ENCODE data around the gene RAC3.

RAC3 gene

DNA sequence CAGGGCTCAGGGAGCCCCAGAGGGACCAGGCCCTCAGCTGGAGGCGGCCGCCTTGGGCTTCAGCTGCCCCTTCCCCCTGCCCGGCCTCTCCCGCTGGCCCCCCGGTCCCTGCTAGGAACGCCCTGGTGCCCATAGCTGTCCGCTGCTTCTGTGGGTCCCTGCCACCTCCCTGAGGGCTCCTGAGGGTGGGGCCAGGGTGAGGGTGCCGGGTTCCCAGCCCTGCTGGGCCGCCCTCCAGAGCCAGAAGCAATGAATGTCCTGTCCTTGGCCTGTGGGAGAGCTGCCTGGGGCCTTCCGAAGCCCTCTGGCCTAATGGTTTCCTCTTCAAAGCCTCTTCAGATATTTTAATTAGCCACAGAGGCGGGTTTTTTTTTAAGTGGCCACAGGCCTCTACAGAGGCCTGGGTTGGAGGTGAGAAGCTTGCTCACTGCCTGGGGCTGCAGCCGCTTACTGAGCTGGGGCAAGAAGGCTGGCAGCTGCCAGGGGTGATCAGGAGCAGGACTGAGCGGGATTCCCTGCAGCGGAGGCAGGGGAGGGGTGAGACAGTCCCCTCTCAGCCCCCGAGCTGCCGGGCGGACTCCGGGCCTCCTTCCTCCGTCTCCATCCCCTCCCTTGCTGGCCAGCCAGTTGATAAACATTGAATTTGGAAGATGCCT is 18.7 kb upstream of the RAC3 start:
- DNase-seq (ENCODE audit: low read depth), result no peak

- no peak for DNase-seq (ENCODE audit: low read depth)
These were observed 18.1 kb upstream of the RAC3 start for GRCh38 chr17:82013341-82013740.

DNA sequence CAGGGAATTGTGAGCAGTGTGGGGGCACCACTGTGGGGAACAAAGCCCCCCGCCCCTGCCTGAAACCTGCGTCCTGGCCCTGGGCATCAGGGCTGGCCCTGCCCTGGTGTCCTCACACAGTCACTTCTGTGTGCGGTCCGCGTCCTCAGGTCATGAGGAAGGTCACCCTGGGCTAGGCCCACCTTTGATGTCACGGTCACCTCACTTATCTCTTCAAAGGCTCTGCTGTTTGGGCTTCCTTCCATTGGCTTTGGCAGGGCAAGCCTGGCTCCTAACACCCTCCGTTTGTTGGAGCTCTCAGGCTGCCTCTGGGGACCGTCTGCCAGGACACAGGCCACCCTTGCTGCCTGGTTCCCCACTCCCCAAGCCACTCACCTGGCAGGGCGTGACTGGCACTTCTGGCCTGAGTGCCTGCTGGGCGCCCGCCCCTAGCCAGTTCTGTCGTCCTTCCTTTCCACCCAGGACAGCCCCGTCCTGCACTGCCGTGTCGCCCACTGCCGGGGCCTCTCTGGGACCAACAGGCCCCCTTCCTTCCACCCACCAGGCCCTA is 17.6 kb upstream of the RAC3 start:
- DNase-seq (ENCODE audit: low read depth), result no peak

- no peak for DNase-seq (ENCODE audit: low read depth)
These were observed 17.0 kb upstream of the RAC3 start for GRCh38 chr17:82014432-82014831.

- no peak for DNase-seq (ENCODE audit: low read depth)
These were observed 16.5 kb upstream of the RAC3 start for GRCh38 chr17:82014971-82015310.

DNA sequence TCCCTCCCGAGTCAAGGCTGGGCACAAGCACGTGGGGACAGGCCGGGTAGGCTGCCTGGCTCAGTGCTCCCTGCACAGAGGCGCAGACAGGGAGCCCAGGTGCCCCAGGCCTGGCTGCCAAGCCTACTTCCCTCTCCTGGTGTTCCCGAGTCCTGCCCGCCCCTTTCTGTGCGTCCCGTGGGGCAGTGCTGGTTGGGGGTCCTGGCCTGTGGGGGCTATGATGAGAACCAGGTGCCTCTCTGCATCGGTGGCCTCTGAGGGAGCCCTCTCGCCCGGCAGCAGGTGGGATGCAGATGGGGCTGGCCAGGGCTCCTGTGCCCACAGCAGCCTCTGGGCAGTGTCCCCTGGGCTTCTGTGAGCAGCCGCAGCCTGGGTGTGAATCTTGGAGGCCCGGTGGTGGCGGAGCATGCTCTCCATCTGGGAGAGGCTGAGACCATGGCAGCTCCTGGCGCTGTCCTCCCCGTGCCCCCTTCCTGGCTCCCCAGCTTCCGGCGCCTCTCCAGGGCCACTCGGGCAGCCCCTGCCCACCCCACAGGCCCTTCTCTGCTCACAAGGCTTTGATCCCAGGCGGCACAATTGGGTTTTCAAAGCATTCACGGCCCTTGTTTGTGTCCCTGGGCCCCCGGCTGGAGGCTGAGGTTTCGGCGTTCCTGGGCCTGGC is 16.0 kb upstream of the RAC3 start:
- no peak for DNase-seq (ENCODE audit: low read depth)

DNA sequence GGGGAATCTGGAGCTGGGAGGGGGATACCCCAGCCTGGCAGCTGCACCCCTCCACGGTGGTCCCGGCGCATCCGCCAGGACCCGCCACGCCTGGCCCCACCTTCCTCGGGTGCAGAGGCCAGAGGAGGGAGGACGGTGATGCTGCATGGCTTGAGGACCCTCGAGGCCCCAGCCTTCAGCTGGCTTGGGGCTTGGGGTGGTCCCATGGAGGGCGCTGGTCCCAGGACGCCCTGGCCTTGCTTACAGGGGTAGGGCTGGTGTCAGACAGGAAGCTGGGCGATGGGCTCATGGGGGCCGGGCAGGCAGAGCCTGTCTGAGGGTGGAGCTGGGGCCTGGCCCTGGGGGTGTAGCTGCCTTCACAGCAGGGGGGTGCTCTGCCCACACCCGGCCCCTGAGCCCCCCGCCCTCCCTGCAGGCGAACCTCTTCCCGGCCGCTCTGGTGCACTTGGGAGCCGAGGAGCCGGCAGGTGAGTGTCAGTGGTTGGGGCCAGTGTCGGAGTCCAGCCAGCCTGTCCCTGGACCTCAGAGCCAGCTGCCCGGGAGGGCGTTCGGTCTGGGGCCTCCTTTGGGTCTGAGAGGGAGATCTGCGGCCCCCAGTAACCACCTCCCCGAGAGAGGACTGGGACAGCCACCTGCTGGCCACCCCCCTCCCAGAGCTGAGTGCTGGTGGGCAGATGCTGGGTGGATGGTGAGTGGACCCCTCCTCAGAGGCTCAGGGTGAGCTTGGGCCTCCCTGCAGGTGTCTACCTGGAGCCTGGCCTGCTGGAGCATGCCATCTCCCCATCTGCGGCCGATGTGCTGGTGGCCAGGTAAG is 15.2 kb upstream of the RAC3 start:
- DNase-seq (ENCODE audit: low read depth), result no peak

GRCh38 chr17:82016875-82017459 is 14.5 kb upstream of the RAC3 start:
- DNase-seq (ENCODE audit: low read depth), result no peak

- DNase-seq (ENCODE audit: low read depth), result no peak
These were observed 13.8 kb upstream of the RAC3 start for GRCh38 chr17:82017612-82018151.

- DNase-seq (ENCODE audit: low read depth), result no peak
These were observed 13.1 kb upstream of the RAC3 start for GRCh38 chr17:82018152-82018988.

DNA sequence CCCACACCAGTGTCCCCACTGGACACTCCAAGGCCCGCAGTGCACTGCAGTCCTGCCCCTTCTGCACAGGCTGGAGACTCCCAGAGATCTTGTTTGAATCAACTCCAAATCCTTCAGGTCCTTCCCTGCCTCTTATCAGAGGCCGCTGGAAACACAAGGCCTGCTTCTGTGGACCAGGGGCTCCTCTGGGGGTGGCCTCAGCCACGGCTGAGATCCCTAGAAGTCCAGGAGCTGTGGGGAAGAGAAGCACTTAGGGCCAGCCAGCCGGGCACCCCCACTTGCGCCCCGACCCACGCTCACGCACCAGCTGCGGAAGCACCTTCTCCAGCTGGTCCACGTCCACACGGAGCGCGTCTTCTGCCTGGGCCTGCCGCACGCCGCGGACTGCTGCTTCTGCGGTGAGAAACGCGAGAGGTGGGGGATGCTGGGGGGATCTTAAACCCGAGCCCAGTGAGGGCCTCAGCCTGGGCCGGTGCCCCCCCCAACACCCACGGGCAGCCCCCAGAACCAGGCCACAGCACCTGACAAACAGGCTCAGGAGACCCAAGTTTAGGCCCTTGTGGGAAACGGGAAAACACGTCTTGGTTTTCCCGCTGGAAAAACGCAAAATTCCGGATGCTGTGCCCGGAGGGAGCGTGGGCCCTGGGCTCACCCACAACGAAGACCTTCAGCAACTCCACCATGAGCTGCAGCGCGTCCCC is 12.3 kb upstream of the RAC3 start:
- DNase-seq (ENCODE audit: low read depth), result no peak

GRCh38 chr17:82019690-82020571 is 11.5 kb upstream of the RAC3 start:
- DNase-seq (ENCODE audit: low read depth), result peak; percentile 62

GRCh38 chr17:82020572-82021106 is 10.8 kb upstream of the RAC3 start:
- no peak for DNase-seq (ENCODE audit: low read depth)

DNA sequence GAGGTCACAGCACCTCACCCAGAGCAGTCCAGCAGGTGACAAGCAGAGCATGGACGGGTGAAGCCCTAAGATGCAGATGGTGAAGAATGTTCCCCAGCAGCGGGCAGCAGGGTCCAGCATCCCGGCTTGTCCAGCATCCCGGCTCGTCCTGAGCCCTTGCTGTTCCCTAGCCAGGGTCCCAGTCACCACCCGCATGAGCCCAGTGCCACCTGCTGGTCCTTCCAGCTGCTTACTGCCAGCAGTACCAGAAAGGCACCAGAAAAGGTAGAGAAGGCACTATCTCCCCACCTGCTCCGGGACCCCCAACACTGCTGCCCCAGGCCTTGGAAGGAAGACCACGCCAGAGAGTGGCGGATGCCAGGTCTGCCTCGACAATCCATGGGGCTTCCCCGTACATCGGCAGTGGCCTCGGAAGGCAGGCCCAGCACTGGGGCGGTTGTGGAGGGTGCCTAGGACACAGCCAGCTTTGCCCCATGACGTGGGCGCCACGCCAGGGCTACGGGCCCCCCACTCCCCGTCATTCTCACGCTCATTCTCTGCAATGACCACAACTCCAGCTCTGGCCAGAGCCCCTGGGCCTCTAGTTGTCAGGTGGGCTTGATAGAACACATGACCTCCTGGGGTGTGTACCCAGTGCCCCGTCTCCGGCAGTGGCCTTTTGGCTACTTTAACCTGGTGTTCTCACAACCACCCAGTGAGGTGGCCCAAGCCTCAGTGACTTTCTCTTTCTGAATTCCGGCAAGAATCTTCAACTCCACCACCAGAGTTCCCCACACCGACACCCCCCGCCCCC is 10.2 kb upstream of the RAC3 start:
- DNase-seq (ENCODE audit: low read depth), result no peak

- DNase-seq (ENCODE audit: low read depth), result no peak
These were observed 9.6 kb upstream of the RAC3 start for GRCh38 chr17:82021900-82022309.

DNA sequence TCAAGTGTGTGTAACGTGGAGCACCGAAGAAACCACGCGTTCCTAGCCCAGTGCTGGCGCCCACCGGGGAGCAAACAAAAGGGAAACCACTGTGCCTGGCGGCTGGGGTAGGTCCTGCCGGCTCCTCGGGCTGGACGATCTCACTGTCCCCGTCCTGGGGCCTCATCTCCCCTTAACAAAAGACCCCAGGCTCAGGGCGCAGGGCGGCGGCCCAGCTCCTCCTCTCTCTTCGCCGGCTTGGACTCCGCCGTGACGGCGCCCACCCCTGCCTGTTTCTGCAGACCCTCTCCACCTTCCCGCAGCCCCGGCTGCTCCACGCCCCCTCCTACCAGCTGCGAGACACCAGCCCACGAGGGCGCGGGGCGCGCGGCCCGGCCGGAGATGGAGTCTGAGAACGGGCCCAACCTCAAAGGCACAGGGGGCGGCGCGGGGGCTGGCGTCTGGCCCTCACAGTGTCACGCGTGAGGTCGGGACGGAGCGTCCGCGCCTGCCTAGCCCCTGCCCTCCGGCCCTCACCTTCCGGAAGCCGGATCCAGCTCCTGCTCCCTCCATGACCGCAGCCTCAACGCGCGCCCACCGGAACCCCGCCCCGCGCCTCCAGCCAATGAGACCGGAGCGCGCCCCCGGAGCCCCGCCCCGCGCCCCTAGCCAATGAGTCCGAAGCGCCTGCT is 9.0 kb upstream of the RAC3 start, which contains the start of gene CENPX:
CENPX (minus strand) TSS at position 569 of the 671 bp plus-strand sequence; CDS start at position 552, 17 bp downstream.
- DNase-seq (ENCODE audit: low read depth), result no peak

DNA sequence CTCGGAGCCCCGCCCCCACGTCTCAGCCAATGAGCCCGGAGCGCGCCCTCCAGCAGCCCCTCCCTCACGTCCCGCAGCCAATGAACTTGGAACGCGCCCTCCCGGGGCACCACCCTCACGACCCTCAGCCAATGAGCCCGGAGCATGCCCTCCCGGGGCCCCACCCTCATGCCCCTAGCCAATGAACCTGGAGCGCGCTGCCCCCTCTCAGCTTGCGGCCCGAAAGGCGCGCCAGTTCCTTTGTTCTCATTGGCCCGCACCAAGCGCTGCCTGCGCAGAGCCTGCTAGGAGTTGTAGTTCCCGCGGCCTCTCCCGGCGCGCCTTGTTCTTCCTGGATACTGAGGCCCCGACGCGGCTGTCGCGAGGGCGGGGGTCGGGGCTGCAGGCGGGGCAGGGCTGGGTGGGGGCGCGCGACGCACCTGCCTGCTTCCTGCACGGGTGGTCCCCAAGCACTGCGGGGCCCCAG is 8.5 kb upstream of the RAC3 start, which contains the start of gene LRRC45:
LRRC45 (plus strand) TSS at position 325 of the 466 bp plus-strand sequence. CDS start 339 bp downstream, outside the sequence.
- peak; percentile 97 for DNase-seq (ENCODE audit: low read depth)

Measured in stimulated activated CD8-positive, alpha-beta memory T cell treated with anti-CD3 and anti-CD28 coated beads, Interleukin-15, amount 100 ng/mL, for 24 hours (primary cell).